Measurements from ENCODE around the gene CAMSAP1. TPM values are rescaled to one million over a fixed set of nuclear protein-coding genes. Genes with fewer than 3 reads are reported as not detected.

The CAMSAP1 gene
- total RNA-seq, 4 donors from 2014 or later: 31.2 to 85.3 (median 51.6) TPM

DNA sequence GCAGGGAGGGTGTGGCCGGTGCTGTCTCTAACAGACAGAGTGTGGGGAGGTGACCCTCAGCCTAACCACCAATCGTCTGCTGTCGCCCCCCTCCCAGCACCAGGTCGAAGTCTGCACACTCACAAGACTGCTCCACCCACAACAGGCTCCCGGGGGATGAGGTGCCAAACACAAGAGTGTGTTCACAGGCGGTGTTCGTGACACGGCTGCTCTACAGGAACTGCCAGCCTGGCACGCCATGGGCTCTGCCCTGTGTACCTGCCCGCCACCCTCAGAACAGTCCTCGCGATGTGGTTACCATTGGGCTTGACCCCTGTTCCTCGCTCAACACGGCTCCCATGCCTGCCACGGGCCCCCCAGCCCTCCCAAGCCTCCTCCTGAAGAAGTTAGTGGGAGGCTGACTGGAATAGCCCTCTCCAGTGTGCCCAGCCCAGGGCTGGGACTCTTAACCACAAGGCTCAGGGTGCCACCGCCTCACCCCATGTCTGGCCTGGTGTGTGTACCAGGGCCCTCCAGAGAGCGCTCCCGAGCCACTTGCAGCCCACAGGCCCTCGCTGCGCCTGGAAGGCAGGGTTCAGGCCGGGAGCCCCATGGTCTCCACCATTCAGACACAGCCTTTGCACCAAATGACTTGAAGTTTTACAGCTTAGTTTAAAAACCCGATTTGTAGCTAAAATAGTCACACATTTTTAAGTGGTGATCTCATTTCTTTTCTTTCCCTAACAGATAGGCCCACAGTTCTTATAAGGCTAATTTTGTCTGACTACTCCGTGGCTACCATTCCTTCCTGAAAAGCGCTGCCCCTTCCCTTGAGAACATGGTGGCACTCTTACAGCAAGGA lies 102.5 kb downstream of the CAMSAP1 start:
- WGBS, 2 donors: 73 to 84% methylated on average over 10 to 15 of the region's 24 CpGs
- H3K27ac ChIP-seq: no peak overlapping the region
- no peak for TF ChIP-seq POLR2A (IDR thresholded peaks at IDR 0.05)
- TF ChIP-seq, protein P1, sequence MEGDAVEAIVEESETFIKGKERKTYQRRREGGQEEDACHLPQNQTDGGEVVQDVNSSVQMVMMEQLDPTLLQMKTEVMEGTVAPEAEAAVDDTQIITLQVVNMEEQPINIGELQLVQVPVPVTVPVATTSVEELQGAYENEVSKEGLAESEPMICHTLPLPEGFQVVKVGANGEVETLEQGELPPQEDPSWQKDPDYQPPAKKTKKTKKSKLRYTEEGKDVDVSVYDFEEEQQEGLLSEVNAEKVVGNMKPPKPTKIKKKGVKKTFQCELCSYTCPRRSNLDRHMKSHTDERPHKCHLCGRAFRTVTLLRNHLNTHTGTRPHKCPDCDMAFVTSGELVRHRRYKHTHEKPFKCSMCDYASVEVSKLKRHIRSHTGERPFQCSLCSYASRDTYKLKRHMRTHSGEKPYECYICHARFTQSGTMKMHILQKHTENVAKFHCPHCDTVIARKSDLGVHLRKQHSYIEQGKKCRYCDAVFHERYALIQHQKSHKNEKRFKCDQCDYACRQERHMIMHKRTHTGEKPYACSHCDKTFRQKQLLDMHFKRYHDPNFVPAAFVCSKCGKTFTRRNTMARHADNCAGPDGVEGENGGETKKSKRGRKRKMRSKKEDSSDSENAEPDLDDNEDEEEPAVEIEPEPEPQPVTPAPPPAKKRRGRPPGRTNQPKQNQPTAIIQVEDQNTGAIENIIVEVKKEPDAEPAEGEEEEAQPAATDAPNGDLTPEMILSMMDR (IDR thresholded peaks at IDR 0.05): no peak
- no peaks in the 10 kb centered on the region for H3K4me1 ChIP-seq
- H3K4me3 ChIP-seq: no peak overlapping the region
- peaks cover 0 to 23% (median under 1%) of the 10 kb centered on the region in 3 donors for H3K36me3 ChIP-seq
- H3K27me3 ChIP-seq: no peaks in the 10 kb centered on the region
- no peaks in the 10 kb centered on the region for H3K9me3 ChIP-seq
- DNase-seq: no peak
- intact Hi-C loops (cut with DNase I): no loop called here

DNA sequence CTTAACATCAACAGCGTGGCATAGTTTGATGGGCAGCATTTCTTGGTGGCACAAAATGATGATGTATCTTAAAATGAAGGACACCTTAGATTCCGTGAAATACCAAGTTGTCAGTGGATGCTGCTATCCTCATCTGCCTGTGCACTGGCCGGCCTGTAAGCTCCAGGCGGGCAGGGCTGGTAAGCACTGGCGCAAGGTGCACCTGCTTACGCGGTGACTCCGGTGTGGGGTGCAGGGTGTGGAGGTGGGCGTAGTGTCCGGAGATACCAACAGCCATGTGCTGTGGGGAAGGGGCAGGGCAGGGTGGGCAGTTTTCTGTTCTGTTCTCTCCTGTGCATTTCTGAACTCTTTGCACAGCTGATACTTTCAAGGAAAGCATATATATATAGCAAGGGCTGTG lies 103.9 kb downstream of the CAMSAP1 start:
- WGBS, 2 donors: 84 to 96% methylated on average over 5 to 9 of the region's 10 CpGs
- Histone ChIP-seq H3K4me1 (no peaks in the 10 kb centered on the region), H3K27ac (no peak overlapping the region), H3K36me3 (peaks cover 0 to 10% (median 0%) of the 10 kb centered on the region in 3 donors), H3K27me3 (no peaks in the 10 kb centered on the region), H3K4me3 (no peak overlapping the region), H3K9me3 (no peaks in the 10 kb centered on the region)
- intact Hi-C loops (cut with DNase I): no loop called here
- DNase-seq: no peak
- no peak for TF ChIP-seq POLR2A (IDR thresholded peaks at IDR 0.05)
- TF ChIP-seq, protein P1 (IDR thresholded peaks at IDR 0.05): no peak

DNA sequence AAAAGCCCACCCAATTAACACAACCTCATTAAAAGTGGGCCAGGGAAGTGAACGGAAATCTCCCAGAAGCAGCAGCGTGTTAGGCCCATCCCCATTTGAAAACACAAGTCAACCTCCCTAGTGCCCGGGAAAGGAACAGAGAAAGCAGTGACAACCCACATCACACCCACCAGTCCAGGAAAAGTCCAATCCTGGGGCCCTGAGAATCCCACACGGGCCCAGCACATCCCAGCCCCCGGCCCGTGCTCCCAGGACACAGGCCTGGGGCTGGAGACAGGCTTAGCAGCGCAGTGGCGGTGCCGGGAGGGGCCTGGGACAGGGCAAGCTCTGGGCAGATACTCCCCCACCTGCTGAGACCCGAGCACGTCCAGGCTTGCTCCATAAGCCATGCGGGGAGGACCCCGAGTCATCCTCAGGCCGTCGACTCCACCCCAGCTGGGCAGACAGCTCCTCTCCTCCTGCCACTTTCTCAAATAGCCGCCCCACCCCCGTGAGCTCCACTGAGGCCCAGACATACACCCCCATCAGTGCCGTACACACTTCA lies 104.4 kb downstream of the CAMSAP1 start:
- intact Hi-C loops (cut with DNase I): no loop called here
- H3K4me1 ChIP-seq: peaks cover 0 to under 1% (median 0%) of the 10 kb centered on the region in 3 donors
- peaks cover 0 to 5% (median 0%) of the 10 kb centered on the region in 3 donors for H3K36me3 ChIP-seq
- DNase-seq: no peak
- no peaks in the 10 kb centered on the region for H3K27me3 ChIP-seq
- WGBS, 2 donors: 61% methylated on average over 6 of the region's 18 CpGs; no CpG with 5 or more reads in 1 of the 2 donors
- no peak overlapping the region for H3K4me3 ChIP-seq
- no peak for TF ChIP-seq POLR2A (IDR thresholded peaks at IDR 0.05)
- TF ChIP-seq, protein P1 (IDR thresholded peaks at IDR 0.05): no peak
- no peaks in the 10 kb centered on the region for H3K9me3 ChIP-seq
- H3K27ac ChIP-seq: no peak overlapping the region

DNA sequence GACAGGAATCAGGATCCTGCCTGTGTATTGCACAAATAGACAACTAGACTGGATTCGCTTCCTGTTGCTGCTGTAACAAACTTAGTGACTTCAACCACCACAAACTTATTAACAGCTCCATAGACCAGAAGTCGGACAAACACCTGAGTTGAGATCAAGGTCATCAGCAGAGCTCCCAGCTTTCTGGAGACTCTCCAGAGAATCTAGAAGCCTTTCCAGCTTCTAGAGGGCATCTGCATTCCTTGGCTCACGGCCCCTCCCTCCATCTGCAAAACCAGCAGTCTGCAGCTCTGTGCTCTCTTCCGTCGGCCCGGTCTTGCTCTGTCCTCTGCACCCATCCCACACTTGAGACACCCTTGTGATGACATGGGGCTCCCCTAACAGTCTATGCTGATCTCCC lies 106.3 kb downstream of the CAMSAP1 start:
- TF ChIP-seq POLR2A (IDR thresholded peaks at IDR 0.05): no peak
- no peak for DNase-seq
- Histone ChIP-seq H3K27ac (no peak overlapping the region), H3K27me3 (no peaks in the 10 kb centered on the region), H3K4me3 (no peak overlapping the region), H3K9me3 (no peaks in the 10 kb centered on the region), H3K4me1 (peaks cover 0 to 11% (median 0%) of the 10 kb centered on the region in 3 donors), H3K36me3 (no peaks in the 10 kb centered on the region)
- 86 to 89% methylated on average over 5 to 6 of the region's 6 CpGs for WGBS, 2 donors
- intact Hi-C loops (cut with DNase I): no loop called here

DNA sequence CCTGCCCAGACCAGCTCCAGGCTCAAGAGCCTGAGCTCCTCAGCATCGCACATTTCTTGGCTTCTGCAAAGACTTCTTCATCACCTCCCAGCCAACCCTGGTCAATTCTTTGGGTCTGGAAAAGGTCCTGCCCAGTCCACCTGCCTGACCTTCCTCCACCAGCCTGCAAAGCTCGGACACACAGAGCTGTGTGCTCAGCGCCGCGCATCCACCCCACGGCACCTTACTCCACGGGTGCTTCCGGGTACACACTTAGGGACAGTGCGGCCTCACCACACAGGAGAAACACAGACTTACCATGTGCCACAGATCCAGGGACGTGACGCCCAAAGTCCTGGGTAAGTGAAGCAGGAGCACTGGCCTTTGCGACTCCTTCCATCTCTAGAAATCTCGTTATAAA lies 108.1 kb downstream of the CAMSAP1 start:
- Histone ChIP-seq H3K9me3 (no peaks in the 10 kb centered on the region), H3K4me3 (no peak overlapping the region), H3K27me3 (no peaks in the 10 kb centered on the region), H3K4me1 (peaks cover 0 to 11% (median 0%) of the 10 kb centered on the region in 3 donors), H3K36me3 (no peaks in the 10 kb centered on the region), H3K27ac (no peak overlapping the region)
- 94% methylated on average over 8 to 9 of the region's 13 CpGs for WGBS, 2 donors
- intact Hi-C loops (cut with DNase I): loop anchor here (10.0 kb wide), 1 partner anchor 326 kb away; no protein-coding TSS in a partner anchor
- no peak for DNase-seq
- TF ChIP-seq, protein P1 (IDR thresholded peaks at IDR 0.05): no peak
- TF ChIP-seq POLR2A (IDR thresholded peaks at IDR 0.05): no peak

Data from esophagus squamous epithelium (tissue), 5 donors.